ENCODE results near the gene SLC35E3. TPM values are rescaled to one million over a fixed set of nuclear protein-coding genes. Genes with fewer than 3 reads are reported as not detected.
"Not testable (repeated sequence)": the region's sequence is repeated elsewhere in the genome, so short reads cannot be mapped to it uniquely, and the experiment has no call there.

The SLC35E3 gene
- total and polyA plus RNA-seq, 7 donors, result under 0.01 to 5.3 (median 1.8) TPM

DNA sequence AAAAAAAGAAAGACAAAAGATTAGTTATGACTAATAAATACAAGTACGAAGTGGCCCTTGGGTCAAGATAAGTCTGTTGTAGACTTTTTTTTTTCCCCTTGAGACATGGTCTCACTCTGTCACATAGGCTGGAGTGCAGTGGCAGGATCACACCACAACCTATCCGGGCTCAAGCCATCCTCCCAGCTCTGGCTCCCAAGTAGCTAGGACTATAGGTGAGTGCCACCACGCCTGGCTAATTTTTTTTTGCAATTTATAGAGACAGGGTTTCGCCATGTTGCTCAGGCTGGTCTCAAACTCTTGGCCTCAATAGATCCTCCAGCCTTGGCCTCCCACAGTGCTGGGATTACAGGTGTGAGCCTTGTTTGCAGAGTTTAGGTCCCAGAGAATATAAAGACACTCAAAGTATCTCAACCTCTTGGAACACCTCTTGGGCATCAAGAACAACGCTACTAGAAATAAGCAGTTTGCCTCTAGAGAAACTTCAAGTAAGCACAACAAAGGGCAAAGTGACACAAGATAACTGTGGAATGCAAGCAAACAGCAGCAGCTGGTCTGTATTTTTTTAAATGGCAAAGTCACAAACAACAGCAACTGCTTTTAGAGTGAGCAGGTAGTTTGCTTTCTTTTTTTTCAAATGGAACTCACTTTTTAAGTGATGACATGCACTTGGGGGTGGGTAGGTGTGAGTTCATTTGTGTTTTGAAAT, 58.1 kb downstream of the SLC35E3 start:
- Histone ChIP-seq H3K27me3 (no peaks in the 10 kb centered on the region), H3K27ac (no peak overlapping the region), H3K4me1 (peaks cover 0 to 6% (median 5%) of the 10 kb centered on the region in 4 donors), H3K9me3 (no peaks in the 10 kb centered on the region), H3K4me3 (no peak overlapping the region), H3K36me3 (no peaks in the 10 kb centered on the region)
- no peak for TF ChIP-seq EP300 (IDR thresholded peaks at IDR 0.05)
- TF ChIP-seq, protein P1, sequence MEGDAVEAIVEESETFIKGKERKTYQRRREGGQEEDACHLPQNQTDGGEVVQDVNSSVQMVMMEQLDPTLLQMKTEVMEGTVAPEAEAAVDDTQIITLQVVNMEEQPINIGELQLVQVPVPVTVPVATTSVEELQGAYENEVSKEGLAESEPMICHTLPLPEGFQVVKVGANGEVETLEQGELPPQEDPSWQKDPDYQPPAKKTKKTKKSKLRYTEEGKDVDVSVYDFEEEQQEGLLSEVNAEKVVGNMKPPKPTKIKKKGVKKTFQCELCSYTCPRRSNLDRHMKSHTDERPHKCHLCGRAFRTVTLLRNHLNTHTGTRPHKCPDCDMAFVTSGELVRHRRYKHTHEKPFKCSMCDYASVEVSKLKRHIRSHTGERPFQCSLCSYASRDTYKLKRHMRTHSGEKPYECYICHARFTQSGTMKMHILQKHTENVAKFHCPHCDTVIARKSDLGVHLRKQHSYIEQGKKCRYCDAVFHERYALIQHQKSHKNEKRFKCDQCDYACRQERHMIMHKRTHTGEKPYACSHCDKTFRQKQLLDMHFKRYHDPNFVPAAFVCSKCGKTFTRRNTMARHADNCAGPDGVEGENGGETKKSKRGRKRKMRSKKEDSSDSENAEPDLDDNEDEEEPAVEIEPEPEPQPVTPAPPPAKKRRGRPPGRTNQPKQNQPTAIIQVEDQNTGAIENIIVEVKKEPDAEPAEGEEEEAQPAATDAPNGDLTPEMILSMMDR (IDR thresholded peaks at IDR 0.05), result no peak
- no peak for TF ChIP-seq POLR2A (IDR thresholded peaks at IDR 0.05)
- TF ChIP-seq POLR2AphosphoS5 (IDR thresholded peaks at IDR 0.05), result no peak
- intact Hi-C loops (cut with DNase I), result loop anchor here (10.0 kb wide), 1 partner anchor 1539 kb away; the partner anchor contains the start of gene CAND1
- DNase-seq, result no peak
- 83 to 89% methylated on average over 5 of the region's 5 CpGs for WGBS, 2 donors

DNA sequence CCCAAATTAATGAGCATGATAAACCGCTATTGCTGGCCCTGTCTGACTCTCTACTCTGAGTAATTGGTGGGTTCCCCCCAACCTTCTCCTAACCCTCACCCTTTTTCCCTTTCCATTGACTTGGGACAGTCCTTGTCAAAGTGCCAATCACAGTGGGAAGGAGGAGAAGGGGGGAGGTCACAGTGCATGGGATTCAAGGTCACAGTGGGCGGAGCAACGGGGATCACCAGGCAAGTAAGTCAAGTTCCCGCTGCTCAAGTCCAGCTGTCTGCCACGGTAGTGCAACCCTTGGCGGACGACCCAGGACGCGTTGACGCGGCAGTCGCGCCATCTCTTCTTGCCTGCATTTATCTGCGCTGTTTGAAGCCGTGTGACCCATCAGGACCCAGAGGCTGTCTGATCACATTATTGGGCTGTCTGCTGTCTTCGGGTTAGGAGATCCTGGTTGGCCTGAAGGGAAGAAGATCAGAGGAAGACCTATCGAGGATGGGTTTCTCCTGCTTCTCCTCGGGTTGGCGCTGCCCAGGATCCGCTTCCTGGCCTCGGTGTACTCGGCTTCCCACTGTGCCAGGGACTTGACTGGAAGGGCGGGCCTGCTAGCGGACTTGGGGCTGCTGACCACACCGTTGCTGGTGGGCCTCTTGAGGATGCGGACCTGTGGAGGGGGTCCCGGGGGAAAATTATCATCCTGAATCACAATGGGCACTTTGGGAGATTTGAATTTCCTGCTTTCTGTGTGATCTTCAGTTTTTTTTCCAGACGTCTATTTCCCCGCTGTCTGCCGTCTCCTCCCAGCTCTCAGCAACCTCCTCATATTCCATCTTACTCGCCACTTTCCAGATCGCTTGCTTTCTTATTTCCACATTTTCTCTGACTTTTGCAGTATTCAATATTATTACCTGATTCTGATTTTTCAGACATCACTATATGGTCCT, 58.9 kb downstream of the SLC35E3 start:
- Histone ChIP-seq H3K4me3 (no peak overlapping the region), H3K27ac (no peak overlapping the region), H3K36me3 (peaks cover 0 to 5% (median 2%) of the 10 kb centered on the region in 4 donors), H3K9me3 (no peaks in the 10 kb centered on the region), H3K4me1 (peaks cover 0 to 12% (median 7%) of the 10 kb centered on the region in 4 donors), H3K27me3 (no peaks in the 10 kb centered on the region)
- no peak for DNase-seq
- WGBS, 2 donors, result 93 to 94% methylated on average over 32 of the region's 32 CpGs
- no peak for TF ChIP-seq POLR2A (IDR thresholded peaks at IDR 0.05)
- TF ChIP-seq POLR2AphosphoS5 (IDR thresholded peaks at IDR 0.05), result no peak
- no peak for TF ChIP-seq EP300 (IDR thresholded peaks at IDR 0.05)
- TF ChIP-seq, protein P1 (IDR thresholded peaks at IDR 0.05), result no peak
- intact Hi-C loops (cut with DNase I), result loop anchor here (5.0 to 10.0 kb wide), 2 partner anchors 193 to 1540 kb away; partner anchors contain the start of genes CAND1 and RAP1B

DNA sequence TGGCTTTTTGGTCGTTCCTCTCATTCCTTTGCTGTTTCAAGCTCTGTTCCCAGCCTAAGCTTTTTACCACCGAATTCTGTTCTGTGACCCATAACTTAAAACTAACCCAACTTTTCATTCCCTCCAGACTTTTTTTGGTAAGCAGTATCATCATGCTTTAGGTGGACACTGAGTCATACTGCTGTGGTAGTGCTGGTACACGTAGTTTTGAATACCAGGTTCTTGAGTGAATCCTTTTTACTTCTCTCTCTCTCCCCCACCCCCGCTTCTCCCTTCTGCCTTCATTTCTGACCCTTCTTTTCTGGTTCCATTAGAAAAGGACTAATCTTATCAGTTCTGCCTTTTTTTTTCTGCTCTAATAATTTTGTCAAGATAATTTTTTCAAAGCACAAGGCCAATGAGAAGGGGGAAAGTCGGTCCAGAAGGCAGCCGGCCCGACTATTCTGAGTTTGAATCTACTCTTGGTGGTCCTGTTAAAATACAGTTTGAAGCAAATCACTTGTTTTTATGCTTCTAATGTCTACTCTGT, 59.7 kb downstream of the SLC35E3 start:
- DNase-seq, result no peak
- WGBS, 2 donors, result 95 to 96% methylated on average over 7 of the region's 7 CpGs
- no peak overlapping the region for H3K27ac ChIP-seq
- TF ChIP-seq POLR2A (IDR thresholded peaks at IDR 0.05), result no peak
- TF ChIP-seq EP300 (IDR thresholded peaks at IDR 0.05), result no peak
- TF ChIP-seq, protein P1 (IDR thresholded peaks at IDR 0.05), result no peak
- no peak for TF ChIP-seq POLR2AphosphoS5 (IDR thresholded peaks at IDR 0.05)
- H3K27me3 ChIP-seq, result no peaks in the 10 kb centered on the region
- no peaks in the 10 kb centered on the region for H3K9me3 ChIP-seq
- peaks cover 0 to 11% (median 3%) of the 10 kb centered on the region in 4 donors for H3K36me3 ChIP-seq
- intact Hi-C loops (cut with DNase I), result loop anchor here (5.0 to 10.0 kb wide), 2 partner anchors 193 to 1541 kb away; partner anchors contain the start of genes CAND1 and RAP1B
- H3K4me3 ChIP-seq, result no peak overlapping the region
- peaks cover 0 to 13% (median 11%) of the 10 kb centered on the region in 4 donors for H3K4me1 ChIP-seq

DNA sequence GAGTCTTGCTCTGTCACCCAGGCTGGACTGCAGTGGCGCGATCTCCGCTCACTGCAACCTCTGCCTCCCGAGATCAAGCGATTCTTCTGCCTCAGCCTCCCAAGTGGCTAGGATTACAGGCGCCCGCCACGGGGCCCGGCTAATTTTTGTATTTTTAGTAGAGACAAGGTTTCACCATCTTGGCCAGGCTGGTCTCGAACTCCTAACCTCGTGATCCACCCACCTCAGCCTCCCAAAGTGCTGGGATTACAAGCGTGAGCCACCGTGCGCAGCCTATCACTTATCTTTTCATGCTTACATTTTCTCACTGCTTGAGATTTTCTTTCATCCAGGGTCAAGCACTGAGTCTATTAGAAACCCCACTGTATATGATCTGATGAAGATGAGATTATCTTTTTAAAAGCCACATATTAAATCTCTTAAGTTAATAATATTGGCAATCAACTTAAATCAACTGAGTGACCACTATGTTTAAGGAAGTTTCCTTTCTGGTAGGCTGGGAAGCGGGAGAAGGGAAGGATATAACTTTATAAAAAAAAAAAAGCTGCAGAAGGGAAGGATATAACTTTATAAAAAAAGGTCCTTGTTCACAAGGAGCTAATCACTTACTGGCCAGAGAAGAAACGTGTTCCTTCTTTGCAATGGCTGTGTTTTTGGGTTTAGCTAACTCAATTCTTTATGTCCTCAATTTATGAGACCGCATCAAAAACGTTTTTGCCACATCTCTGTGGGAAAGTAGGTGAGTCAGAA, 60.7 kb downstream of the SLC35E3 start:
- H3K9me3 ChIP-seq, result no peaks in the 10 kb centered on the region
- peaks cover 0 to 21% (median 3%) of the 10 kb centered on the region in 4 donors for H3K36me3 ChIP-seq
- WGBS, 2 donors, result 82 to 85% methylated on average over 18 of the region's 18 CpGs
- intact Hi-C loops (cut with DNase I), result loop anchor here (5.0 to 10.0 kb wide), 2 partner anchors 194 to 1542 kb away; partner anchors contain the start of genes CAND1 and RAP1B
- H3K4me3 ChIP-seq, result peak overlapping the region in 2 of 4 donors; percentile 61 to 98
- peak overlapping the region; percentile 92 to 100 (median 98) for H3K27ac ChIP-seq
- no peak for TF ChIP-seq POLR2A (IDR thresholded peaks at IDR 0.05)
- TF ChIP-seq, protein P1 (IDR thresholded peaks at IDR 0.05), result no peak
- no peak for TF ChIP-seq POLR2AphosphoS5 (IDR thresholded peaks at IDR 0.05)
- no peak for TF ChIP-seq EP300 (IDR thresholded peaks at IDR 0.05)
- peaks cover 0 to 23% (median 18%) of the 10 kb centered on the region in 4 donors for H3K4me1 ChIP-seq
- H3K27me3 ChIP-seq, result no peaks in the 10 kb centered on the region
- no peak for DNase-seq

DNA sequence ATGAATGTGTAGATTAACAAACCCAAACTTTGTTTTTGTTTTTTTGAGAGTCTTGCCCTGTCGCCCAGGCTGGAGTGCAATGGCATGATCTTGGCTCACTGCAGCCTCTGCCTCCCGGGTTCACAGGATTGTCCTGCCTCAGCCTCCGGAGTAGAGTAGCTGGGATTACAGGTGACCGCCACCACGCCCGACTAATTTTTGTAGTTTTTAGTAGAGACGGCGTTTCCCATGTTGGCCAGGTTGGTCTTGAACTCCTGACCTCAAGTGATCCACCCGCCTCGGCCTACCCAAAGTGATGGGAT, 61.2 kb downstream of the SLC35E3 start:
- not testable (repeated sequence) for DNase-seq, H3K9me3 ChIP-seq, H3K27me3 ChIP-seq
- intact Hi-C loops (cut with DNase I), result loop anchor here (5.0 to 10.0 kb wide), 2 partner anchors 195 to 1542 kb away; partner anchors contain the start of genes CAND1 and RAP1B
- H3K4me3 ChIP-seq, result peak overlapping the region; percentile 61 to 98 (median 86)
- H3K27ac ChIP-seq, result peak overlapping the region; percentile 92 to 100 (median 98)
- H3K4me1 ChIP-seq, result peaks cover 0 to 27% (median 21%) of the 10 kb centered on the region in 4 donors
- 4 to 15% methylated on average over 10 of the region's 10 CpGs for WGBS, 2 donors
- peaks cover 0 to 23% (median 3%) of the 10 kb centered on the region in 4 donors for H3K36me3 ChIP-seq

Measured in sigmoid colon (tissue), 7 donors.